ENCODE data around the gene SLC6A17.

DNA sequence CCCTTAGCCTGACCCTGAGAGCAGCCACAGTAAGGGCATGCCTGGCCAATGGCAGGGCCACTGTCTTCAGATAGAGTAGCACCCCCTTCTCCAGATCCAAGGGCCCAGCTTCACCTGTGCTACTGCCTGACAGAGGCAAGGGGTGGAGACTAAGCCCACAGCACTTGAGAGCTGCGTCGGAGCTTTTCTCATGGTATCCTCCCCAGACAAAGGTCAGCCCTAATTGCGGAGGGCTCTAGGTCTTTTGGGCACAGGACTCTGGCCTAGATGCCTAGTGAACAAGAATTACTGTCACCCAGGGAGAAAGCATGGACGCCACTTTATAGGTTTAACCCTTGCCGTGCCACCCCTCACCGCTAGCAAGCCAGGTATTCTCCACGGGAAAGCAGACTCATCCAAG, 74.9 kb downstream of the SLC6A17 start:
- TF ChIP-seq, protein P1, sequence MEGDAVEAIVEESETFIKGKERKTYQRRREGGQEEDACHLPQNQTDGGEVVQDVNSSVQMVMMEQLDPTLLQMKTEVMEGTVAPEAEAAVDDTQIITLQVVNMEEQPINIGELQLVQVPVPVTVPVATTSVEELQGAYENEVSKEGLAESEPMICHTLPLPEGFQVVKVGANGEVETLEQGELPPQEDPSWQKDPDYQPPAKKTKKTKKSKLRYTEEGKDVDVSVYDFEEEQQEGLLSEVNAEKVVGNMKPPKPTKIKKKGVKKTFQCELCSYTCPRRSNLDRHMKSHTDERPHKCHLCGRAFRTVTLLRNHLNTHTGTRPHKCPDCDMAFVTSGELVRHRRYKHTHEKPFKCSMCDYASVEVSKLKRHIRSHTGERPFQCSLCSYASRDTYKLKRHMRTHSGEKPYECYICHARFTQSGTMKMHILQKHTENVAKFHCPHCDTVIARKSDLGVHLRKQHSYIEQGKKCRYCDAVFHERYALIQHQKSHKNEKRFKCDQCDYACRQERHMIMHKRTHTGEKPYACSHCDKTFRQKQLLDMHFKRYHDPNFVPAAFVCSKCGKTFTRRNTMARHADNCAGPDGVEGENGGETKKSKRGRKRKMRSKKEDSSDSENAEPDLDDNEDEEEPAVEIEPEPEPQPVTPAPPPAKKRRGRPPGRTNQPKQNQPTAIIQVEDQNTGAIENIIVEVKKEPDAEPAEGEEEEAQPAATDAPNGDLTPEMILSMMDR (IDR thresholded peaks at IDR 0.05): no peak
- TF ChIP-seq JUN (CRISPR knock-in tag; IDR thresholded peaks at IDR 0.05) (no peak), ETV6 (CRISPR knock-in tag; IDR thresholded peaks at IDR 0.05) (no peak), SOX15 (CRISPR knock-in tag; IDR thresholded peaks at IDR 0.05) (no peak), TEAD4 (CRISPR knock-in tag; IDR thresholded peaks at IDR 0.05) (no peak), ZBTB21 (CRISPR knock-in tag; IDR thresholded peaks at IDR 0.05; ENCODE audit: borderline replicate concordance) (no peak)
- TF ChIP-seq, protein P2, sequence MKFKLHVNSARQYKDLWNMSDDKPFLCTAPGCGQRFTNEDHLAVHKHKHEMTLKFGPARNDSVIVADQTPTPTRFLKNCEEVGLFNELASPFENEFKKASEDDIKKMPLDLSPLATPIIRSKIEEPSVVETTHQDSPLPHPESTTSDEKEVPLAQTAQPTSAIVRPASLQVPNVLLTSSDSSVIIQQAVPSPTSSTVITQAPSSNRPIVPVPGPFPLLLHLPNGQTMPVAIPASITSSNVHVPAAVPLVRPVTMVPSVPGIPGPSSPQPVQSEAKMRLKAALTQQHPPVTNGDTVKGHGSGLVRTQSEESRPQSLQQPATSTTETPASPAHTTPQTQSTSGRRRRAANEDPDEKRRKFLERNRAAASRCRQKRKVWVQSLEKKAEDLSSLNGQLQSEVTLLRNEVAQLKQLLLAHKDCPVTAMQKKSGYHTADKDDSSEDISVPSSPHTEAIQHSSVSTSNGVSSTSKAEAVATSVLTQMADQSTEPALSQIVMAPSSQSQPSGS (CRISPR knock-in tag; IDR thresholded peaks at IDR 0.05; ENCODE audit: borderline replicate concordance, low read depth): no peak
- TF ChIP-seq, protein P3, sequence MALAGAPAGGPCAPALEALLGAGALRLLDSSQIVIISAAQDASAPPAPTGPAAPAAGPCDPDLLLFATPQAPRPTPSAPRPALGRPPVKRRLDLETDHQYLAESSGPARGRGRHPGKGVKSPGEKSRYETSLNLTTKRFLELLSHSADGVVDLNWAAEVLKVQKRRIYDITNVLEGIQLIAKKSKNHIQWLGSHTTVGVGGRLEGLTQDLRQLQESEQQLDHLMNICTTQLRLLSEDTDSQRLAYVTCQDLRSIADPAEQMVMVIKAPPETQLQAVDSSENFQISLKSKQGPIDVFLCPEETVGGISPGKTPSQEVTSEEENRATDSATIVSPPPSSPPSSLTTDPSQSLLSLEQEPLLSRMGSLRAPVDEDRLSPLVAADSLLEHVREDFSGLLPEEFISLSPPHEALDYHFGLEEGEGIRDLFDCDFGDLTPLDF (CRISPR knock-in tag; IDR thresholded peaks at IDR 0.05): no peak
